OCI-M1 (cell line): Measurements from ENCODE around the gene TMEM106C.
A peak's percentile ranks its signal among the peaks of the same experiment; 100 is the strongest.

Experiments used
- DNase-seq: peaks from one replicate; lab custom pipeline; 2025; lab: John Stamatoyannopoulos, UW

TMEM106C gene

GRCh38 chr12:47963340-47964040, at the start of gene TMEM106C:
TMEM106C (plus strand) TSS chr12:47963596; CDS start chr12:47964237, 641 bp downstream.
- DNase-seq = peak; percentile 96

- DNase-seq = no peak
Observed at GRCh38 chr12:47920913-47921312, 42.5 kb upstream of the TMEM106C start.

- no peak for DNase-seq
Observed at GRCh38 chr12:47921907-47922306, 41.5 kb upstream of the TMEM106C start.

GRCh38 chr12:47927346-47927745, 36.0 kb upstream of the TMEM106C start:
- DNase-seq = no peak

- DNase-seq = no peak
Observed at GRCh38 chr12:47930634-47931033, 32.8 kb upstream of the TMEM106C start.

GRCh38 chr12:47931187-47931586, 32.2 kb upstream of the TMEM106C start:
- no peak for DNase-seq

GRCh38 chr12:47935184-47935583, 28.2 kb upstream of the TMEM106C start:
- DNase-seq = no peak

- DNase-seq = no peak
Observed at GRCh38 chr12:47938093-47938492, 25.3 kb upstream of the TMEM106C start.

- no peak for DNase-seq
Observed at GRCh38 chr12:47938594-47938993, 24.8 kb upstream of the TMEM106C start.

GRCh38 chr12:47939009-47939601, 24.3 kb upstream of the TMEM106C start:
- DNase-seq = peak; percentile 11

GRCh38 chr12:47940773-47941474, 22.5 kb upstream of the TMEM106C start:
- DNase-seq = no peak

- no peak for DNase-seq
Observed at GRCh38 chr12:47941475-47941780, 22.0 kb upstream of the TMEM106C start.

- peak; percentile 7 for DNase-seq
Observed at GRCh38 chr12:47941871-47942613, 21.4 kb upstream of the TMEM106C start.

GRCh38 chr12:47942614-47943225, 20.7 kb upstream of the TMEM106C start:
- DNase-seq = no peak

- no peak for DNase-seq
Observed at GRCh38 chr12:47943623-47944340, 19.6 kb upstream of the TMEM106C start.

- DNase-seq = no peak
Observed at GRCh38 chr12:47944685-47945340, 18.6 kb upstream of the TMEM106C start.

- DNase-seq = peak; percentile 10
Observed at GRCh38 chr12:47945341-47945728, 18.1 kb upstream of the TMEM106C start.

GRCh38 chr12:47946413-47947323, 16.7 kb upstream of the TMEM106C start:
- DNase-seq = no peak

GRCh38 chr12:47947341-47947740, 16.1 kb upstream of the TMEM106C start:
- DNase-seq = no peak
